HCT116 (cell line): ENCODE measurements around the gene HSD17B13. TPM values are rescaled to one million over a fixed set of nuclear protein-coding genes. Genes with fewer than 3 reads are reported as not detected.
"Not testable (repeated sequence)": the region's sequence is repeated elsewhere in the genome, so short reads cannot be mapped to it uniquely, and the experiment has no call there.

Experiments
- ATAC-seq: fragments of 200-7000 bp; cut with Tn5 transposase; 2 replicates; pipeline ENCODE4 v1.9.1; 2020; ENCODE audit warnings: mild to moderate bottlenecking, moderate library complexity
- BruUV-seq: library from RNA; stranded (reverse); fragments of 400-500 nt; replicated peaks from 2 replicates; lab custom pipeline; 2021; lab: Mats Ljungman, UMichigan
- CTCF ChIA-PET: fragments of 300-600 bp; sonication (Branson Sonifier 250); formaldehyde crosslinking; loops from one replicate; lab custom pipeline; 2021; ENCODE audit warnings: antibody characterized with exemption; lab: Charles Lee
- POLR2A ChIA-PET: fragments of 300-600, 350-600 bp; sonication (Branson Sonifier 250); formaldehyde crosslinking; loops from one replicate; lab custom pipeline; 2021; ENCODE audit warnings: antibody characterized with exemption; lab: Charles Lee
- RAD21 ChIA-PET, 2 experiments: fragments of 300-600 bp; sonication (Branson Sonifier 250); formaldehyde crosslinking; loops; one replicate each; lab custom pipeline; 2023; ENCODE audit warnings: low total read pairs in 2 of 2; ENCODE audit not compliant: uncharacterized antibody in 2 of 2, unreplicated experiment in 2 of 2, low non-redundant PET in 1 of 2; lab: Charles Lee
- DNase-seq: peaks from one replicate; pipeline ENCODE4 v3.0.0-alpha.2; 2010; ENCODE audit warnings: low read depth, low spot score
- H2AFZ ChIP-seq: fragments of 200-600 bp; shearing (Covaris generic), sonication (generic); 2 replicates; pipeline ENCODE4 v1.6.1; 2017; ENCODE audit warnings: low read depth, mixed run types, mixed read lengths, antibody characterized with exemption, low read length; ENCODE audit not compliant: poor library complexity, severe bottlenecking
- H3K27ac ChIP-seq: 2 replicates; pipeline ENCODE4 v1.5.1; 2012; ENCODE audit warnings: low read depth, low read length
- H3K27me3 ChIP-seq: fragments of 200-600 bp; sonication (generic); 2 replicates; pipeline ENCODE4 v1.6.1; 2016; ENCODE audit warnings: mixed run types, low read length, mixed read lengths; ENCODE audit not compliant: insufficient read depth
- H3K36me3 ChIP-seq, 2 experiments: fragments of 200-500 bp in 1 of 2; fragments of 200-600 bp in 1 of 2; sonication (Bioruptor generic) in 1 of 2; sonication (generic) in 1 of 2; 2 replicates each; pipeline versions ENCODE4 v1.5.1 to v1.6.1; 2014 to 2016; ENCODE audit warnings: low read length in 2 of 2, inconsistent platforms in 1 of 2, mixed read lengths in 1 of 2, mixed run types in 1 of 2; ENCODE audit not compliant: insufficient read depth in 2 of 2, control insufficient read depth in 1 of 2
- H3K4me1 ChIP-seq, 2 experiments: fragments of 200-600 bp in 1 of 2; sonication (generic) in 1 of 2; 2 replicates each; pipeline versions ENCODE4 v1.5.1 to v1.6.1; 2012 to 2017; ENCODE audit warnings: low read length in 2 of 2, inconsistent platforms in 1 of 2, mild to moderate bottlenecking in 1 of 2, mixed read lengths in 1 of 2, mixed run types in 1 of 2, moderate library complexity in 1 of 2; ENCODE audit not compliant: insufficient read depth in 2 of 2, control insufficient read depth in 1 of 2
- H3K4me2 ChIP-seq: fragments of 200-600 bp; sonication (generic); 2 replicates; pipeline ENCODE4 v1.6.1; 2017; ENCODE audit warnings: mixed run types, low read length, mixed read lengths
- H3K4me3 ChIP-seq, 2 experiments: fragments of 200-600 bp in 1 of 2; sonication (generic) in 1 of 2; replicated peaks in 1 of 2; 2 replicates each; pipeline ENCODE4 v1.5.1; 2011 to 2016; ENCODE audit warnings: low read length in 2 of 2, control low read depth in 1 of 2, low read depth in 1 of 2, mild to moderate bottlenecking in 1 of 2, mixed read lengths in 1 of 2, mixed run types in 1 of 2
- H3K79me2 ChIP-seq: fragments of 200-600 bp; sonication (generic); 2 replicates; pipeline ENCODE4 v1.6.1; 2017; ENCODE audit warnings: mild to moderate bottlenecking, mixed run types, low read length, moderate library complexity, mixed read lengths; ENCODE audit not compliant: insufficient read depth
- H3K9ac ChIP-seq: fragments of 200-600 bp; sonication (generic); 2 replicates; pipeline ENCODE4 v1.6.1; 2016; ENCODE audit warnings: low read length, mixed read lengths
- H3K9me2 ChIP-seq: fragments of 200-600 bp; sonication (generic), shearing (Covaris generic); 2 replicates; pipeline ENCODE4 v1.6.1; 2017; ENCODE audit warnings: mixed run types, mild to moderate bottlenecking, moderate library complexity; ENCODE audit not compliant: insufficient read depth
- H3K9me3 ChIP-seq, 2 experiments: fragments of 200-500 bp in 1 of 2; fragments of 200-600 bp in 1 of 2; sonication (Bioruptor generic) in 1 of 2; sonication (generic) in 1 of 2; 2 replicates each; pipeline ENCODE4 v1.6.1; 2014 to 2017; ENCODE audit warnings: low read length in 2 of 2, mixed read lengths in 2 of 2, inconsistent platforms in 1 of 2, low read depth in 1 of 2, mild to moderate bottlenecking in 1 of 2, mixed run types in 1 of 2, moderate library complexity in 1 of 2; ENCODE audit not compliant: control insufficient read depth in 1 of 2, insufficient read depth in 1 of 2
- H4K20me1 ChIP-seq: fragments of 200-600 bp; sonication (generic), shearing (Covaris generic); 2 replicates; pipeline ENCODE4 v1.6.1; 2017; ENCODE audit warnings: mixed run types, mild to moderate bottlenecking, moderate library complexity; ENCODE audit not compliant: insufficient read depth
- CEBPB ChIP-seq: IDR thresholded peaks from 2 replicates; pipeline ENCODE4 v1.6.1; 2012; ENCODE audit warnings: low read depth
- ELF1 ChIP-seq: IDR thresholded peaks from 2 replicates; pipeline ENCODE4 v1.6.1; 2012; ENCODE audit warnings: low read depth, borderline replicate concordance
- EZH2 ChIP-seq: fragments of 200-600 bp; sonication (generic); IDR thresholded peaks from 2 replicates; pipeline ENCODE4 v1.6.1; 2017; ENCODE audit warnings: antibody characterized with exemption, mixed run types
- EZH2phosphoT487 ChIP-seq: fragments of 200-600 bp; IDR thresholded peaks from 2 replicates; pipeline ENCODE4 v1.6.1; 2018; ENCODE audit warnings: antibody characterized with exemption, borderline replicate concordance
- FOSL1 ChIP-seq: IDR thresholded peaks from 2 replicates; pipeline ENCODE4 v1.6.1; 2012; ENCODE audit warnings: low read depth
- POLR2A ChIP-seq: IDR thresholded peaks from 2 replicates; pipeline ENCODE4 v1.7.0; 2011; ENCODE audit warnings: borderline replicate concordance; ENCODE audit not compliant: insufficient read depth, insufficient read length; ENCODE audit errors: extremely low read depth
- RAD21 ChIP-seq: IDR thresholded peaks from 2 replicates; pipeline ENCODE4 v1.6.1; 2012; ENCODE audit warnings: low read depth, mild to moderate bottlenecking
- REST ChIP-seq: IDR thresholded peaks from 2 replicates; pipeline ENCODE4 v1.6.1; 2012; ENCODE audit warnings: low read depth
- SP1 ChIP-seq: IDR thresholded peaks from 2 replicates; pipeline ENCODE4 v1.6.1; 2012; ENCODE audit warnings: low read depth
- SRF ChIP-seq: IDR thresholded peaks from 2 replicates; pipeline ENCODE4 v1.6.1; 2012; ENCODE audit warnings: low read depth
- TCF7L2 ChIP-seq: IDR thresholded peaks from 2 replicates; pipeline ENCODE4 v1.7.0; 2011; ENCODE audit warnings: borderline replicate concordance, inconsistent platforms; ENCODE audit not compliant: insufficient read depth, insufficient read length; ENCODE audit errors: extremely low read depth
- ZBTB33 ChIP-seq: IDR thresholded peaks from 2 replicates; pipeline ENCODE4 v1.6.1; 2011; ENCODE audit warnings: mild to moderate bottlenecking, low read length, moderate library complexity; ENCODE audit not compliant: insufficient replicate concordance; ENCODE audit errors: extremely low read depth
- ZFX ChIP-seq: fragments of 450-650 bp; IDR thresholded peaks from 2 replicates; pipeline ENCODE4 v1.6.1; 2017
- ZNF274 ChIP-seq: fragments of 200-500 bp; sonication (Bioruptor generic); IDR thresholded peaks from 2 replicates; pipeline ENCODE4 v1.6.1; 2014; ENCODE audit warnings: mild to moderate bottlenecking, low read depth, low read length, inconsistent platforms
- intact Hi-C: fragments of 100-400 bp; cut with micrococcal nuclease; formaldehyde crosslinking; loops from 2 replicates; pipeline ENCODE4 v1.10.0; 2022
- total RNA-seq: library from RNA; stranded (reverse); gene quantifications from one replicate; pipeline ENCODE4 v1.2.1, GENCODE V29; 2021; ENCODE audit not compliant: unreplicated experiment
- TF ChIP-seq, protein P1 (sequence below): IDR thresholded peaks from 2 replicates; pipeline ENCODE4 v1.6.1; 2012

Gene HSD17B13
- total RNA-seq, 1 experiment from 2014 or later, result 0.81 TPM

GRCh38 chr4:87341954-87342635 is 19.4 kb upstream of the HSD17B13 start:
- BruUV-seq, H3K4me2 ChIP-seq, H3K27ac ChIP-seq, H3K4me1 ChIP-seq, RAD21 ChIA-PET, ATAC-seq, H2AFZ ChIP-seq, POLR2A ChIA-PET, H3K9ac ChIP-seq, H3K9me2 ChIP-seq, CTCF ChIA-PET, H4K20me1 ChIP-seq, H3K27me3 ChIP-seq, H3K9me3 ChIP-seq, DNase-seq, intact Hi-C loops, H3K4me3 ChIP-seq: not testable (repeated sequence)
- Histone ChIP-seq H3K36me3 (peaks cover 12 to 13% of the 10 kb centered on the region in 2 experiments), H3K79me2 (peaks cover 13% of the 10 kb centered on the region)

DNA sequence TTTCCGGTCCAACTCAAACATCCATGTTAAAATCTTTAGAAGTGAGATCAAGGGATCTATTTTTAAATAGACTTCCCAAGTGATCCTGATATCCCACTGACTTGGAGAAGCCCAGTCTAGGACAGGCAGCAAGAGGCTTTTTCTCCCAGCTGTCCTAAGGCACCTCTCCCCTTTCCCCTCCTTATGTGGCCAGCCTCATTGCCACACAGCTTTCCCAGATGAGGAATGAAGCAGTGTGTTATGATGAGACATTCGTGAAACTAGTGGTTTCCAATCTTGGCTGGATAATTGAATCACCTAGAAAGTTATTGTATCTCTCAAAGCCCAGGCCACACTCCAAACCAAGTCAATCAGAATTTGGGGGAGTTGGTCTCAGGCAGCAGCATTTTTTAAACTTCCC is 16.8 kb upstream of the HSD17B13 start:
- no peak overlapping the region for H3K27ac ChIP-seq
- TF ChIP-seq, protein P1, sequence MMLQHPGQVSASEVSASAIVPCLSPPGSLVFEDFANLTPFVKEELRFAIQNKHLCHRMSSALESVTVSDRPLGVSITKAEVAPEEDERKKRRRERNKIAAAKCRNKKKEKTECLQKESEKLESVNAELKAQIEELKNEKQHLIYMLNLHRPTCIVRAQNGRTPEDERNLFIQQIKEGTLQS, result no peak
- no peak for TF ChIP-seq FOSL1
- no peak for TF ChIP-seq SP1
- TF ChIP-seq POLR2A, result no peak
- TF ChIP-seq RAD21, result no peak
- no peak for TF ChIP-seq ZBTB33
- no peak for TF ChIP-seq EZH2
- no peak for TF ChIP-seq TCF7L2
- TF ChIP-seq EZH2phosphoT487, result no peak
- no peak for TF ChIP-seq ZNF274
- TF ChIP-seq SRF, result no peak
- no peak for TF ChIP-seq CEBPB
- no peak for TF ChIP-seq ZFX
- TF ChIP-seq REST, result no peak
- no peak for TF ChIP-seq ELF1
- H3K9me3 ChIP-seq, result peaks cover 0 to 3% of the 10 kb centered on the region in 2 experiments; a peak in 2 of 4 replicates
- no TSS peak for BruUV-seq
- H4K20me1 ChIP-seq, result no peaks in the 10 kb centered on the region
- DNase-seq (no peak), ATAC-seq (no peak)
- H3K9me2 ChIP-seq, result no peaks in the 10 kb centered on the region
- H3K4me2 ChIP-seq, result no peak overlapping the region
- RAD21 ChIA-PET, result no interaction called here
- POLR2A ChIA-PET, result no interaction called here
- H3K79me2 ChIP-seq, result peaks cover 12% of the 10 kb centered on the region
- intact Hi-C loops, result no loop called here
- no peaks in the 10 kb centered on the region for H3K27me3 ChIP-seq
- H2AFZ ChIP-seq, result no peak overlapping the region
- no peak overlapping the region for H3K9ac ChIP-seq
- no peaks in the 10 kb centered on the region for H3K4me1 ChIP-seq
- H3K36me3 ChIP-seq, result peaks cover 2 to 18% of the 10 kb centered on the region in 2 experiments; a peak in 3 of 4 replicates
- no peak overlapping the region for H3K4me3 ChIP-seq
- CTCF ChIA-PET, result no interaction called here
